HUDEP-2 (cell line): ENCODE measurements around the gene DKC1.
"Not testable (repeated sequence)": the region's sequence is repeated elsewhere in the genome, so short reads cannot be mapped to it uniquely, and the experiment has no call there.

Source experiments
- DNase-seq, 76 experiments: peaks; one replicate each; lab custom pipeline; 2025; ENCODE audit not compliant: unreplicated experiment in 76 of 76; lab: John Stamatoyannopoulos, UW

Gene DKC1

GRCh38 chrX:154815274-154815818, 52.7 kb downstream of the DKC1 start:
- DNase-seq = no peak

- DNase-seq = not testable (repeated sequence)
These were observed 53.7 kb downstream of the DKC1 start for GRCh38 chrX:154816326-154816898.

GRCh38 chrX:154817048-154817618, 54.5 kb downstream of the DKC1 start:
- not testable (repeated sequence) for DNase-seq

GRCh38 chrX:154818916-154819770, 56.5 kb downstream of the DKC1 start:
- DNase-seq = peak in 1 of 76 experiments; percentile 0

- DNase-seq = no peak
These were observed 57.2 kb downstream of the DKC1 start for GRCh38 chrX:154819771-154820341.

GRCh38 chrX:154821523-154821922, 58.9 kb downstream of the DKC1 start:
- no peak for DNase-seq

- DNase-seq = no peak
These were observed 59.4 kb downstream of the DKC1 start for GRCh38 chrX:154822029-154822428.

- no peak for DNase-seq
These were observed 62.0 kb downstream of the DKC1 start for GRCh38 chrX:154824638-154825037.

GRCh38 chrX:154825586-154825985, 62.9 kb downstream of the DKC1 start:
- not testable (repeated sequence) for DNase-seq
